GM18517 (cell line): ENCODE results near the gene KCTD19.

Experiments used
- ATAC-seq: cut with Tn5 transposase; IDR thresholded peaks from one replicate; pipeline ENCODE4 v1.9.1; 2021; ENCODE audit warnings: mild to moderate bottlenecking, moderate library complexity; ENCODE audit not compliant: unreplicated experiment

Gene KCTD19

DNA sequence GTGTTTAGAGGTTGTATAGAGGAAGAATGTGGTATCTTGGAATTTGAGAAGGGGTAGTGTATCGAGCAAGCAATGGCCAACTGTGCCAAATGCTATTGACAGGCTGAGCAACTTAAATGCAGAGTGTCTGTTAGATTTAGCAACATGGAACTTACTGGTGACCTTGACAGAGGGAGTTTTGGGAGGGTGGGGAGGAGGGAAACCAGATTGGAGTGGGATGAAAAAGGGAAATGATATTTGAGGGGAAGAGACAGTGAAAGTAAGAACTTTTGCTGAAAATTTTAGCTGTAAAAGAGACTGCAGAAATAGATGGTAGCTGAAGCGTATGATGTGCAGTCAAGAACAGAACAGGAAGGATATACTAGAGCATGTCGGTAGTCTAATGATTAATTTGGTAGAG is 1.2 kb upstream of the KCTD19 start:
- no peak for ATAC-seq

DNA sequence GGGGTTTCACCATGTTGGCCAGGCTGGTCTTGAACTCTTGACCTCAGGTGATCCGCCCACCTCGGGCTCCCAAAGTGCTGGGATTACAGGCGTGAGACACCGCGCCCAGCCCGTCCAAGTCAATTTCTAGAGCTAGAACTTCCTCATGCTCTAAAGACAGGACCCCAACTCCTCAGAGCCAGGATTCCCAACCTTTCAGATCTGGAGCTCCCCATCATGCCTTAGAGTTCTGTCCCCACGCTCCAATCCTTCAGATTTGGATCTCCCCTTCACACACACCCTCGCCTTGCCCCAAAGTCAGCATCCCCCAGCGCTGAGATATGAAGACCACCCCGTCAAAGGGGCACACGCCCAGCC is 448 bp downstream of the KCTD19 start:
- no peak for ATAC-seq

DNA sequence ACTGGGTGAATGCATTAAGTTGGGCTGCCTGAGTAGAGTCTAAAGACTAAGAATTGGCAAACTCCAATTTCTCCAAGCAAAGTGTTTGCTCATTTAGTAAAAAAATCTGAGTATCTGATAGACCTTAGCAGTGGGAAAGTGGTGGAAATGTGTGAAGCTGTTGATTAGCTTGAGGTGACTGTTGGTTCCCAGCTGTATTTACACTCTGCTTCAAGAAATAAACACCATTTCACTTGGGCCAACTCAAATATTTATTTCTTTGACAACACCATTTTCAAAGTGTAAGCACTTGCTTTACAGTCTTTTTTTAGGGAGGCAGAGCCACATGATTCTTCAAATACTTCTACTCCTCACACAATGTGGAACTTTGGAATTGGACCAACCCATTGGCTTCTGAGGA is 8.7 kb downstream of the KCTD19 start:
- ATAC-seq: no peak

DNA sequence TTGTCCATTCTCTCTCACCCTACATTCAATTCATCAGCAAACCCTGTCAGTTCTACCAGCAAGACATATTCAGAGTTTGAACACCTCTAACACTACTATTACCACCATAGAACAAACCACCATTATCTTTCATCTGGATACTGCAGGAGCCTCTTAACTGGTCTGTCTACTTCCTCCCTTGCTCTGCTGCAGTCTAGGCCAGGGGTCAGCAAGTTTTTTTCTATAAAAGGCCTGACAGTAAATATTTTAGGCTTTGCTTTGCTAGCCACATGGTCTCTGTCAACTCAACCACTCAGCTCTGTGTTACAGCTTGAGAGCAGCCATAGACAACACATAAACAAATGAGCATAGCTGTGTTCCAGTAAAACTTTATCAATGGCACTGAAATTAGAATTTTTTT is 13.8 kb downstream of the KCTD19 start:
- ATAC-seq: no peak

DNA sequence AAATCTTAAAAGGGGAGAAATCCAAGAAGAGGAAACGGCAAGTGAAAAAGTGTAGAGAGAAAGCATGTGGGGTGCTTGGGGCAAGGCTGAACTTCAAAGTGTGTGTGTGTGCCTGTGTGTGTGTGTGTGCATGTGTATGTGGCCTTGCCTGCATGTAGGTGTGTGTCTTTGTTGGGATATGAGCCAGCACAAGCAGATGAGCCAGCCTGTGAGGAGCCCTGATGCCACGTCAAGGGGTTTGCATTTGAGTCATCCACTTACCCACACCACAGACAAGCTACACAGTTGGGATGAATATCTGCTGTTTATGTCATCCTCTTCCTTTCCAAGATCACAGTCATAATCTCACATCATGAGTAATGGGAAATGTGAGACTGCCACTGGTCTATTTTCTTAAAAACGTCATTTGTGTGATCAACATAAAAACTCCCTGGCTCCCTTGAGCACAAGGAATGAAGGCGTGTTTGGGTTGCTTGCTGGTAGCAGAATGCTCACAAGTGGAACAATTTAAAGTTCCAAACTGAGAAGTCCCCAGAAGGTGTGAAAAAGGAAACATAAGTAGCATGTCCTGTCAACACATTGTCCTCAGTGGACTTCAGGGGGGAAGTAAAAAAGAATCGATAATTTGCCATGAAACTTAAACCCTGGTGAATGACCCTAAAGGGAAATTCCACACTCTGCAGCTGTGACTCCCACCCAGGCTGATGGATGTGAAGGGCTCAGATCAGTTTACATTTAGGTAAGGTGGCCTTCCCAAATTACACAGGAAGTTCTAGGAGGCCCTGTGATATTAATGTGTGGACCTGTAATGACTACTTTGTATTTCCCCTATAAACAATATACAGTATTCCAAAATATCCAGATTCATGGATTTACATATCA is 14.7 kb downstream of the KCTD19 start:
- ATAC-seq: peak; percentile 79

DNA sequence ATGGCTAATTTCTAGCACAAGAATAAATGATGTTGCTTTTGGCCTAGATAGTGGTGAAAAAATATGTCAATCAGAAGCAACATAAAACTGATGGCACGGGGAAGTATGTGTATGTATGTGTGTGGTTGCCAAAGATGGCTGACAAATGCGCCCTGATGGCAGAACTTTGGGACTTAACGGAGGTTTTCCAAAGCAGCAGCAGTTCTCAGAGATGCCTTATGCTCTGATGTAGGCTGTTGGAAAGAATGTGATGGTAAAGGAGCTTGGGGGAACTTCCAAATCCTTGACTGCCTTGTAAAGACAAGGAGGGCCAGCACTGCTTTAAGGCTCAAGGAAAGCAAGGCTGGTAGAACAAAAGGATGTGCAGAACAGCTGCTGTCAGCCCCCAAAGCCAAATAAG is 16.0 kb downstream of the KCTD19 start:
- ATAC-seq: no peak

DNA sequence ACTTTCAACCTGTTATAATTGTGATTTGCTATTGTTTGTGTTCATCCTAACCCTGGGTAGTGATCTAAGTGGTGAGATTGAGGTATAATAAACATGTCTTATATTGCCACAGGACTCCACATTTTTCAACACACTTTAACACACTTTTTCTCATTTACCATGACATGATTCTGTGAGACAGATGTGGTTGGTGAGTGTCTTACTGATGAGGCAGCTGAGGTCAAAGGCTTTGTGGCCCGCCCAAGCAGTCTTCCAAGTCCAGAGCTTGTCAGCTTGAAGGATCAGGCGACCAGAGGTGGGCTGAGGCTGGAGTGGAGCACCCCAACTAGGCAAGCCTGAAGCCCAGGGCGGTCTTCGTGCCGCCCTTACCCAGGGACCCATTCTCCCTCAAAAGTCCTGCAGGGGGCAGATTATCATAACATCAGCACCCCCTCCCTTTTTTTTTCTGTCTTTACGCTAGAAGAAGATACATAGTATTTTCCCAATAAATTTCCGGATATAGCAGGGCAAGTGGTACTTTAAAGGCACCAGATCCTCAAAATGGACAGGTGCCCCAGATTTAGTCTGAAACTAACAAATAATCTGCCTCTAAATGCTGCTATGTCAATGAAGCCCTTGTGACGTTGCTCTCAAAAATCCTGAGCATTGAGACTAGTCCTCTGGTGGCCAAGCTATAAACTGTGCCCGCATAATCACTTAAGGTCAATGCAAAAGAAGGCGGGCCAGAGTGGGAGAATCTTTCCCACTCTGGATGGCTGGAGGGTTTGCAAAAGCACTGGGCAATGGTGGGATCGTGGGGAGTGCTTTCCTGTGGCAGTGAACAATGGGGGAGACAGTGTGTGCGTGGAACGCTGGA is 21.1 kb downstream of the KCTD19 start:
- ATAC-seq: no peak

DNA sequence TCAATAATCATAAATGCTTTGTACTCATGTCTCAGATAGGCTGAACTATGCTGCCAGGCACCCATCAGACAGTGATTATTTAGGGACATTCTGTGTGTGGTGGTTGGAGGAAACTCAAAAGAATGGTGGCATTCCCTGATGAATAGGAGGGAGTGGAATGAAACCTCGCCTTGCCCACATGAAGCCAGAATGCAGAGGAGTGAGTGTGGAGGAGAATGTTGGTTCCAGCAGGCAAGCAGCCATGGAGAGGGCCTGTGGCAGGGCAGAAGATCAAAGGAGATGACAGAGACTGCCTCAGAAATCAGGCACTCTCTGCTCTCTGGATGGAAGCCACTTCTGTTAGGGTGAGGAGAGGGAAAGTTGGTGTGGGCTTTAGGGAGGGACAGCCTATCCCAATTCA is 22.5 kb downstream of the KCTD19 start:
- no peak for ATAC-seq

DNA sequence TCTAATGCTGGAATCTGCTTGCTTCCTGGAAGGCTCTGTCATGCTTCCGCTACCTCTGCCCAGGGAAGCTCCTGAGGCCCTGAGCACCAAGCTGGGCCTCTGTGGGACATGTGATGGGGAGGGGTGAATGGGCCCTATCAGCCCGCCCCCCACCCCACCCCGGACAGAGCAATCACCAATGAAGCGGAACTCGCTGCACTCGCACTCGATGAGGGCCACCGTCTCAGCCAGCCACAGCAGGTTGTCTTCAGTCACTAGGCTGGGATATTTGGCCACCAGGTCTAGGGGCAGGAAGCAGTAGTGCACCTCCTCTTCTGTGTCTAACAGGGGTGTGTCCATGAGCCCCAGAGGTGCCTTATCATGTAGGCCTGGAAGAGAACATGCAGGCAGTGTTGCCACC is 23.6 kb downstream of the KCTD19 start:
- ATAC-seq: no peak

DNA sequence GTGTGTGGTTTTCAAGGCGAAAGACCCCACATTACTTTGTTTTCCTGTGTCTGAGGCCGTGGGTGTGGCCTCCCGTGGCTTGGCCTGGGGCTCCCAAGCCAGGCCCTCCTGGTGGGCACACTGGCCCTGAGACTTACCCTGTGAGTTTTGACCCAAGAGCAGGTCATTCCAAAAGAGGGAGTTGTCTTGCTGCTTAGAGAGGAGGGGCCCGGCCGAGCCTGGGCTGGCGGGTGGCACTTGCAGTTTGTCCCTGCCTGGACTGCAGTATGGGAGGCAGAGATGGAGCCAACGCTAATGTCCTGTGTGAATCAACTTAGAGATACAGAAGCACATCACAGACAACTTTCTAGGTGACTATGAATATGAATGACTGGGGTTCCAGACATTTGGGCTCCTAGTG is 24.5 kb downstream of the KCTD19 start:
- no peak for ATAC-seq

DNA sequence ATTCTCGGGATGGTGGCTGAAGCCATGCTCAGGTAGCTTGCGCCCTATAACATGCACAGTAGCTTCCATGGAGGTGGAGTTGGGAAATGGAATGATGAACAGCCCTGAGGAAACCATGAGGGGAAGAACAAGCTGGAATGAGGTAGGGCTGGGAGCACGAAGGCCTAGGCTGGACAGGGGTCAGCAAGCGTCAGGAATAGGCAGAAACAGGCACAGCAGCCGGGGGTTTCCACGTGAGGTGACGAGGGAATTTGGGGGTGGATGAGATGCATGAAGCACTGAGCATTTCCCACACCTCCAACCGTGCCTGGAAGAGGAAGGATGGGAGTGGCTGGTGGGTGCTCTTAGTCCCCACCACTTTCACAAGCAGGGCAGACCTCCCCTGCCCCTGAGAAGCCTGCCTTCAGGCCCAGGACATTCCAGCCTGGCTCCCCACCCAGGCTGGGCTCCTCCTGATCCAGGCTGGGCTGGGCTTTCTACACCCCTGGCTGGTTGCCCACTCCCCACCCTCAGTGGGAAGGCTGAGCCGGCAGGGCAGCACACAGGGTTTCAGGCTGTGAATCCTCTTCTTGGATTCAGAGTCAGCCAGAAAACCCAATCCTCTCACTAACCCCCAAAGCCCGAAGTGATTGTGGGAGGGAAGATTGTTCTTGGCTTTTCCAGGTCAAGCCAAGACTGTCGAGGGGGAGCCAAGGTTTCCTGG is 25.3 kb downstream of the KCTD19 start:
- no peak for ATAC-seq

DNA sequence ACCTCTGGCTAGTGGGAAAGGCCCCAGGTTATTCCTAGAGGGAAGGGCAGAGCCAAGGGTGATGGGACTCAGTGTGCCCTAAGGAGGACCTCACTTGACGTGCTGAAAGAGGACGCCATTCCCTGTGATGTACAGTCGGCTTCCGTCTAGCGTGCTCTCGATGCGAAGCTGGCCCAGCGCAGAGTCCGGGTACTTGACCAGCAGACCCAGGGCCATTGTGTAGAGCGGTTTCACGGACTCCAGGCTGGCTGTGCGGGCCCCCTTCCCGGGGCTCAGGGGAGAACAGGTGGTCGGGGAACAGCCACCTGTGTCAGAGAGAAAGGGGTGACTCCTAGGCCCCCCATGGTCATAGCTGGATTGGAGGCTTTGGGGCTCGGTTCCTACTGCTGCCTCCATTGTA is 27.3 kb downstream of the KCTD19 start:
- no peak for ATAC-seq

DNA sequence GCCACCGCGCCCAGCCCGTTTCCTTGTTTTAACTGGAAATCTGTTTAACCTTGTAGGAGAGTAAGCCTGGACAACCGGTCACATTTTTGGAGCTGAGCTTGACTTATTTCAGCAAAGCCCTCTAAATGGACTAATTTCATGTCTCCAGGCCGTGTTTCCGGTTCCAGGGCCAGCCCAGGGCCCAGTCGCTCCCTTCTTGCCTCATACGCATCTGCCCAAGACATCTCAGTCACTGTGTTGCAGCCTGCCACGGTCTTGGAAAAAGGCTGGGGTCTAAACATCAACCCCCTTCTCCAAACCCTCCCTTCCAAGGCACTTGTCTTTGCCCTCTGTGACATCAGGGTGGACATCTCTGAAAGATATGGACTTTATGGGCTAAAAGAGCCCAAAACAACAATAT is 28.3 kb downstream of the KCTD19 start:
- no peak for ATAC-seq

DNA sequence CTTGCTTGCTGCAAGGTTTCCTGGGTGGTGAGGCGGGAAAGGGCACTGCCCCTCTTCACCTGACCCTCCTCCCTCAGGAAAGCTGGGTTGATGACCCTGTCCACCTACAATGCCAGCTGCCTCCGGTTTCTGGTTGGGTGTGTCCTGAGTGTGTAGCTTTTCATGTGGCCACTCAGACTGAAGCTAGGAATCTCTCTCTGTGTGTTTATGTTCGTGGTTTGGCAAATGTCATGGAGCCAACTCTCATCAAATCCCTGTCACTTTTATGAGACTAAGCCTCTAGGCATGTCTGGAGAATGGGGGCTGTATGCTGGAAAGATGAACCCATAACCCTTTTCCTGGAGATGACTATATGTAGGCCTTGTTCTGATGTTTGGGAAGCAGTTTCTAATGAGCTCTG is 30.1 kb downstream of the KCTD19 start:
- ATAC-seq: no peak

DNA sequence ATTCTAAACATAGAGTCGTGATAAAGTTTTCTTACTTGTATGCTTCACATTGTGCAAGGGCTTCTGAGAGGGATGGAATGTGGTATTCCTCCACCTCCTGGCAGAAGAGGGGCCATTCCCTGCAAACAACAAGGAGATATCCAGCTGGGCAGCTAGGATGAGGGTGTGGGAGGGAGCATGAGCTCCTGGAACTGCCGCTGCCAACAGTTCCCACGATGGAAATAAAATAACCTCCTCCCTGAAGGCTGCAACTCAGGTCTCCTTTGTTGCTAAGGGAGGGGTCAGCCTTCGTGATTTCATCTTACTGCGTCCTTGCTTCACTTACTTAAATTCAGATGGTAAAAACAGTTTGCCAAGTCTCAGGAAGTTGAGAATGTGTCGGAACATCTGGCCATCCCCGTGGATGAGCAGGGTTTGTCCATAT is 31.6 kb downstream of the KCTD19 start:
- ATAC-seq: no peak

DNA sequence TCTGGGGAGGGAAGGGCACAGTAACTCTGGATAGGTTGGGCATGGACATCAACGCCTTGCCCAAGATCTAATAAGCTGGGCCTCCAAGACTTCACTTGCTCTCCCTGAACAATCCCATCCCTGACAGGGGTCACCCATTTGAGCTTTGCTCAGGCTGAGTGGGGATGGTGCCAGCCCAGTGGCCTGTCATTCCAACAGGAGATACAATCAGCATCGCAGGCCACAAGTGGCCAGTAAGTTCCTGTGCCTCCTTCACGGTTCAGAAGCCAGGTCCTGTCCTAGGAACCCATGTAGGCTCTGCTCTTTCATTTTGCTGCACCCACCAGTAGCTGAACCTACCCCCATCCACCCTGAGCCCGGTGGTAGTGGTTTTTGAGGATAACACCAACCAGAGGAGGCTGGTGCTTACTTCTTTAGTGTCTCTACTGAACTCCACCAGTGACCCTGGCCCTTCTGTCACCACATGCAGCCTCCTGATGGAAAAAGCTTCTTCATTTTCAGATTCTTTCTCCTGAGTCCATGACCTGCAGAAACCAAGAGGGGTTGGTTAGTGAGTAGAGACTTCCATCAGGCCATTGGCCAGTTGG is 32.3 kb downstream of the KCTD19 start:
- no peak for ATAC-seq

DNA sequence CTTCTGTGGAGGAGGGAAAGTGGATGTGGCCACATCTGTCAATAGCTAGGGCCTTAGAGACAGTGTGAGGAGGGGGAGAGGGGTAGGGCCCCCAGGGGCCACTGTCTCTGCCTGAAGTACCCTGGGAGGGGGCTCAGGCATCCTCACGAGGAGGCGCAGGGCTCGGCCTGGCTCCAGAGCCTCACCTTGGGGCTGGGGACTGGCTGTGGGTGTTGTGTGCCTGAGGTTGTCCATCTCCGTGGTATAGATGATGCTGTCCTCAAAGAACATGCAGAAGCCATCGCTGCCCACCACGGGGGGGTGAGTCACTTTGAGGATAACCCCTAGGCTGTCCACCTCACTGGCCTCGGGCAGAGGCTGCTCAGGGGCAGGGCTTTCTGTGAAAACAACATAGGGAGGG is 35.1 kb downstream of the KCTD19 start:
- ATAC-seq: no peak

DNA sequence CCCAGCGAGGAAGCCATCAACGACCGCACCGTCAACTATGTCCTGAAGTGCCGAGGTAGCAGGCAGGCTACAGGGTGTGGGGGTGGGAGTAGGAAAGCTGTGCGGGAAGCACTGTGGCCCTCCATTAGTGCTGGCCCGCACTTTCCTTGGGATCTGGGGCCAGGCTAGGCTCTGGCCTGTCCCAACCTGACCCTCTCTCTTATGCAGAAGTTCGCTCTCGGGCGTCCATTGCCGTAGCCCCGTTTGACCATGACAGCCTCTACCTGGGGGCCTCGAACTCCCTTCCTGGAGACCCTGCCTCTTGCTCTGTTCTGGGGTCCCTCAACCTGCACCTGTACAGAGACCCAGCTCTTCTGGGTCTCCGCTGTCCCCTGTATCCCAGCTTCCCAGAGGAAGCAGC is 38.6 kb downstream of the KCTD19 start:
- no peak for ATAC-seq

DNA sequence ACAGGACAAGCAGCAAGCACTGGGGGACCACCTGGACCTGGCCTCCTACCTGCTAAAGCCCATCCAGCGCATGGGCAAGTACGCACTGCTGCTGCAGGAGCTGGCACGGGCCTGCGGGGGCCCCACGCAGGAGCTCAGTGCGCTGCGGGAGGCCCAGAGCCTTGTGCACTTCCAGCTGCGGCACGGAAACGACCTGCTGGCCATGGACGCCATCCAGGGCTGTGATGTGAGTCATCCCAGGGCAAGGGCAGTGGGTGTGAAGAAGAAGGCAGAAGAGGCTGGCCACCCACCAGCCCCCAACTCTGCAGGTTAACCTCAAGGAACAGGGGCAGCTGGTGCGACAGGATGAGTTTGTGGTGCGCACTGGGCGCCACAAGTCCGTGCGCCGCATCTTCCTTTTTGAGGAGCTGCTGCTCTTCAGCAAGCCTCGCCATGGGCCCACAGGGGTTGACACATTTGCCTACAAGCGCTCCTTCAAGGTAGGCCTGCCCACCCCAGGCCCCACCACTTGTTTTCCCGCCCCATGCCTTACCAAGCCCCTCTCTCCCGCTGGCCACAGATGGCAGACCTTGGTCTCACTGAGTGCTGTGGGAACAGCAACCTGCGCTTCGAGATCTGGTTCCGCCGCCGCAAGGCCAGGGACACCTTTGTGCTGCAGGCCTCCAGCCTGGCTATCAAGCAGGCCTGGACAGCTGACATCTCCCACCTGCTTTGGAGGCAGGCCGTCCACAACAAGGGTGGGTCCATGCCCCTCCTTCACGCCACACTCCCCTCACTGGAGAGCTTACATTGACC is 39.9 kb downstream of the KCTD19 start:
- ATAC-seq: no peak
